IMR-90 (cell line): ENCODE results near the gene CLASP1. TPM values are rescaled to one million over a fixed set of nuclear protein-coding genes. Genes with fewer than 3 reads are reported as not detected.
A peak's percentile ranks its signal among the peaks of the same experiment; 100 is the strongest.

Experiments used
- ATAC-seq: fragments of 200-7000 bp; cut with Tn5 transposase; 2 replicates; pipeline ENCODE4 v1.9.1; 2020; ENCODE audit warnings: low read depth, mild to moderate bottlenecking, moderate library complexity
- BruUV-seq: library from RNA; stranded (reverse); fragments of 400-500 nt; replicated peaks from 2 replicates; lab custom pipeline; 2021; lab: Mats Ljungman, UMichigan
- CTCF ChIA-PET: fragments of 300-600 bp; formaldehyde crosslinking; extraction: SDS; loops from one replicate; lab custom pipeline; 2021; ENCODE audit warnings: antibody characterized with exemption; lab: Yijun Ruan, JAX
- POLR2A ChIA-PET: fragments of 300-600 bp; sonication (Branson Sonifier 250); formaldehyde crosslinking; loops from one replicate; lab custom pipeline; 2022; ENCODE audit warnings: antibody characterized with exemption; ENCODE audit not compliant: unreplicated experiment; lab: Charles Lee
- DNase-seq: peaks from one replicate; pipeline ENCODE4 v3.0.0; 2013
- H2AFZ ChIP-seq: replicated peaks from 2 replicates; pipeline ENCODE3; 2013; ENCODE audit warnings: low read length, mild to moderate bottlenecking; ENCODE audit not compliant: poor library complexity
- H2AK5ac ChIP-seq: 2 replicates; pipeline ENCODE4 v1.6.1; 2013; ENCODE audit warnings: low read depth, low read length, inconsistent platforms
- H2AK9ac ChIP-seq: replicated peaks from 2 replicates; pipeline ENCODE3; 2013; ENCODE audit warnings: mild to moderate bottlenecking, low read depth, low read length, moderate library complexity; ENCODE audit not compliant: poor library complexity
- H2BK120ac ChIP-seq: 2 replicates; pipeline ENCODE4 v1.6.1; 2013; ENCODE audit warnings: low read depth, low read length, inconsistent platforms
- H2BK15ac ChIP-seq: 3 replicates; pipeline ENCODE4 v1.6.1; 2013; ENCODE audit warnings: low read depth, low read length, inconsistent platforms
- H2BK20ac ChIP-seq: 2 replicates; pipeline ENCODE4 v1.6.1; 2013; ENCODE audit warnings: low read depth, mild to moderate bottlenecking, inconsistent platforms, low read length, moderate library complexity
- H2BK5ac ChIP-seq: 2 replicates; pipeline ENCODE4 v1.6.1; 2013; ENCODE audit warnings: mild to moderate bottlenecking, low read depth, low read length, inconsistent platforms; ENCODE audit not compliant: poor library complexity, severe bottlenecking
- H3K14ac ChIP-seq: replicated peaks from 2 replicates; pipeline ENCODE4 v1.6.1; 2013; ENCODE audit warnings: low read depth, low read length, inconsistent platforms
- H3K18ac ChIP-seq: 2 replicates; pipeline ENCODE4 v1.6.1; 2013; ENCODE audit warnings: low read depth, low read length, control low read depth
- H3K23ac ChIP-seq: 2 replicates; pipeline ENCODE4 v1.6.1; 2013; ENCODE audit warnings: low read depth, low read length, inconsistent platforms
- H3K27ac ChIP-seq: 2 replicates; pipeline ENCODE4 v1.5.1; 2013; ENCODE audit warnings: mild to moderate bottlenecking, control low read depth, low read length; ENCODE audit not compliant: insufficient read depth
- H3K27me3 ChIP-seq: 2 replicates; pipeline ENCODE4 v1.6.1; 2013; ENCODE audit warnings: low read length; ENCODE audit not compliant: control insufficient read depth, insufficient read depth
- H3K36me3 ChIP-seq: 2 replicates; pipeline ENCODE4 v1.6.1; 2013; ENCODE audit warnings: low read length, mixed read lengths; ENCODE audit not compliant: control insufficient read depth, insufficient read depth
- H3K4ac ChIP-seq: 2 replicates; pipeline ENCODE4 v1.6.1; 2013; ENCODE audit warnings: low read depth, low read length, inconsistent platforms
- H3K4me1 ChIP-seq: 2 replicates; pipeline ENCODE4 v1.6.1; 2013; ENCODE audit warnings: low read length, mixed read lengths; ENCODE audit not compliant: control insufficient read depth, insufficient read depth
- H3K4me2 ChIP-seq: 2 replicates; pipeline ENCODE4 v1.6.1; 2013; ENCODE audit warnings: low read depth, mild to moderate bottlenecking, control low read depth, low read length, moderate library complexity
- H3K4me3 ChIP-seq: 2 replicates; pipeline ENCODE4 v1.5.1; 2013; ENCODE audit warnings: low read depth, mild to moderate bottlenecking, control low read depth, low read length, moderate library complexity; ENCODE audit not compliant: insufficient read depth
- H3K56ac ChIP-seq: 2 replicates; pipeline ENCODE4 v1.6.1; 2013; ENCODE audit warnings: low read length, inconsistent platforms; ENCODE audit not compliant: insufficient read depth; ENCODE audit errors: extremely low read depth
- H3K79me1 ChIP-seq, 2 experiments: 2 replicates each; pipeline ENCODE4 v1.6.1; 2013; ENCODE audit warnings: low read length in 2 of 2, inconsistent platforms in 1 of 2, low read depth in 1 of 2
- H3K9ac ChIP-seq: 2 replicates; pipeline ENCODE4 v1.6.1; 2013; ENCODE audit warnings: low read depth, low read length, control low read depth
- H3K9me1 ChIP-seq: 2 replicates; pipeline ENCODE4 v1.6.1; 2013; ENCODE audit warnings: low read length, inconsistent platforms; ENCODE audit not compliant: insufficient read depth
- H3K9me3 ChIP-seq: 2 replicates; pipeline ENCODE4 v1.6.1; 2013; ENCODE audit warnings: low read length; ENCODE audit not compliant: control insufficient read depth, insufficient read depth
- H4K20me1 ChIP-seq: 2 replicates; pipeline ENCODE4 v1.6.1; 2013; ENCODE audit warnings: low read length, inconsistent platforms; ENCODE audit not compliant: insufficient read depth
- H4K5ac ChIP-seq: 2 replicates; pipeline ENCODE4 v1.6.1; 2013; ENCODE audit warnings: mild to moderate bottlenecking, low read depth, low read length, control low read depth
- H4K8ac ChIP-seq, 2 experiments: 2 replicates each; pipeline ENCODE4 v1.6.1; 2013; ENCODE audit warnings: low read depth in 2 of 2, low read length in 2 of 2, control low read depth in 1 of 2, inconsistent platforms in 1 of 2
- H4K91ac ChIP-seq: 2 replicates; pipeline ENCODE4 v1.6.1; 2013; ENCODE audit warnings: low read depth, low read length, inconsistent platforms; ENCODE audit not compliant: insufficient read depth
- BHLHE40 ChIP-seq: fragments of 150-350 bp; IDR thresholded peaks from 2 replicates; pipeline ENCODE4 v1.6.1; 2016; ENCODE audit warnings: mild to moderate bottlenecking, low read depth, low read length
- MAZ ChIP-seq: IDR thresholded peaks from 2 replicates; pipeline ENCODE4 v1.6.1; 2012; ENCODE audit warnings: low read depth, mild to moderate bottlenecking, low read length, improper control_type of control experiment, moderate library complexity, borderline replicate concordance
- MXI1 ChIP-seq: IDR thresholded peaks from 2 replicates; pipeline ENCODE4 v1.6.1; 2012; ENCODE audit warnings: low read depth, mild to moderate bottlenecking, low read length, moderate library complexity, borderline replicate concordance
- NFE2L2 ChIP-seq: fragments of 150-350 bp; IDR thresholded peaks from 2 replicates; pipeline ENCODE4 v1.6.1; 2016; ENCODE audit warnings: low read depth, mild to moderate bottlenecking, low read length
- POLR2A ChIP-seq: IDR thresholded peaks from 2 replicates; pipeline ENCODE4 v1.6.1; 2012; ENCODE audit warnings: mild to moderate bottlenecking, low read depth, low read length
- RCOR1 ChIP-seq: IDR thresholded peaks from 2 replicates; pipeline ENCODE4 v1.6.1; 2012; ENCODE audit warnings: mild to moderate bottlenecking, low read length, improper control_type of control experiment; ENCODE audit not compliant: insufficient replicate concordance
- WGBS, 2 experiments: methylation state at CpG; one replicate each; pipeline versions ENCODE4 v1.1.5 to v1.1.7; 2013; ENCODE audit warnings: missing lambda C conversion rate in 2 of 2; ENCODE audit not compliant: insufficient read length in 1 of 2; ENCODE audit errors: extremely low coverage in 2 of 2; 5-methylcytosine and 5-hydroxymethylcytosine counted together
- dilution Hi-C: fragments of 300-500 bp; cut with HindIII; formaldehyde crosslinking; loops from one replicate; pipeline ENCODE4 v1.14.3; 2018; ENCODE audit warnings: low sequenced_read_pairs; ENCODE audit not compliant: unreplicated experiment
- in situ Hi-C: fragments of 300-500 bp; cut with MboI; formaldehyde crosslinking; loops from 3 replicates; pipeline ENCODE4 v1.14.3; 2019; ENCODE audit warnings: low sequenced_read_pairs, inconsistent platforms, mixed read lengths
- intact Hi-C: fragments of 100-400 bp; cut with micrococcal nuclease; formaldehyde crosslinking; loops from 2 replicates; pipeline ENCODE4 v1.10.0; 2022
- polyA plus RNA-seq, 3 experiments: library from polyadenylated mRNA; depleted of rRNA; stranded (reverse); fragments of >200 nt; gene quantifications; 2 replicates each; pipeline ENCODE4 v1.2.3, GENCODE V29; 2012; ENCODE audit warnings: low replicate concordance in 1 of 3
- total RNA-seq: library from RNA; depleted of rRNA; stranded (reverse); fragments of >200 nt; gene quantifications from 2 replicates; pipeline ENCODE4 v1.2.3, GENCODE V29; 2012
- TF ChIP-seq, protein P1 (sequence below): fragments of 150-350 bp; IDR thresholded peaks from 2 replicates; pipeline ENCODE4 v1.6.1; 2017; ENCODE audit warnings: mild to moderate bottlenecking, antibody characterized with exemption, low read length, low read depth
- TF ChIP-seq, protein P2 (sequence below): fragments of 150-350 bp; IDR thresholded peaks from 2 replicates; pipeline ENCODE4 v1.6.1; 2016; ENCODE audit warnings: low read depth, mild to moderate bottlenecking, low read length, moderate library complexity, borderline replicate concordance

The CLASP1 gene
- total and polyA plus RNA-seq, 2 of the 4 experiments (the other 2 are of a cell fraction), result 12.3 to 33.7 TPM

DNA sequence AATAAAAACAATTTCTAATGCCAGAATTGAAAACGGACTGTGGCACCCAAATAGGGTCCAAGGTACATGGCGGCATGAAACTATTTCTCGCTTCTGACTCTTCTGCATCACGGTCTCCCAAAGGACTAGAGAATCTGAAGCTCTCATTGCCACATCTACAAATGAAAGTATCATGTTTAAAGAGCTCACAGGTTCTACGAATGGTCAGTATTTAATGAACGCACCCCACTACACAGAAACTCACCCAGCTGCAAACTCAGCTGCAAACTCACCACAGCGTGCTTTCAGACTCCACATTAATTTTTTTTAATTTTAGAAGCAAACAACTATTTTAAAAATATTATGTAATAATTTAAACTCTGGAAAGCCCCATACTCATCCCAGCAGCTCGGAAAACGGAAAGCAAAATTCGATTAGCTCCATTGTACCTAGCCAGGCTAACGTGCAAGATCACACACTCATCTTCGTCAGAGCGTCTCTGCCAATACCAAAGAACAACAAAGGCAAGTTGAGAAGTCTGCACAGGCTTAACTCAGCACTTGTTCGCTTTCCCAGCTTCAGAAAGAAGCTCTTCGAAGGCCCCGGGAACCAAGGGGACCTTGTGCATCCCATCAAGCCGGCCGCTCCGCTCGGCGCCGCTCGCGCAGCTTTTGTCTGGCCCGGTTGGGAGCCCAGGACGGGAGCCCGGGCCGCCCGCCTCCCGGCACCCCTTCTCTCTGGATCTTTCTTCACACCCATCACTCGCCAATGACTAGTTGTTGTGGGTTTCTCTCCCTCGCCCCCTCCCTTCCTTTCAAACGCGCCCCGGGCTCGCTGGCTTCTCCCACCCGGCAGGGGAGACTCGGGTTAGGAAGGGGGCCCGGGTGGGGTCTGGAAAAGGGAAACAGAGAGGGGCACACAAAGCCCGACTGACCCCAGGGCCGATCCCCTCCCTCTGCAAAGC lies 785 bp downstream of the CLASP1 start:
- H3K4me1 ChIP-seq, result peaks cover 6% of the 10 kb centered on the region; the same call in 1 of the 2 replicates
- peak overlapping the region; percentile 97 for H3K9ac ChIP-seq
- peak overlapping the region; percentile 85 for H2AK9ac ChIP-seq
- BruUV-seq, result no TSS peak
- H4K8ac ChIP-seq, result peak overlapping the region; percentile 2 to 76; a peak in 3 of 4 replicates
- no peak overlapping the region for H2BK20ac ChIP-seq
- H4K20me1 ChIP-seq, result peaks cover 11% of the 10 kb centered on the region; the same call in 1 of the 2 replicates
- peak overlapping the region; percentile 21 for H4K91ac ChIP-seq
- no peaks in the 10 kb centered on the region for H3K27me3 ChIP-seq
- ChIA-PET POLR2A (interaction anchor here (1.5 kb wide), 1 partner anchor 116 kb away, joined by 4 read pairs; no protein-coding TSS in a partner anchor), CTCF (interaction anchor here (1.6 kb wide), 1 partner anchor 116 kb away, joined by 6 read pairs; no protein-coding TSS in a partner anchor)
- H3K4me3 ChIP-seq, result peak overlapping the region; percentile 72
- H2AK5ac ChIP-seq, result peak overlapping the region; percentile 30
- peak overlapping the region; percentile 94 for H3K27ac ChIP-seq
- peak overlapping the region; percentile 95 for H3K4me2 ChIP-seq
- H3K23ac ChIP-seq, result peak overlapping the region; percentile 95
- H2BK15ac ChIP-seq, result no peak overlapping the region
- in situ Hi-C loops (no loop called here), dilution Hi-C loops (no loop called here), intact Hi-C loops (loop anchor here (1.0 to 5.0 kb wide), 3 partner anchors 51 to 117 kb away; no protein-coding TSS in a partner anchor)
- peak overlapping the region; percentile 55 for H3K18ac ChIP-seq
- peak overlapping the region; percentile 98 for H2AFZ ChIP-seq
- 3% methylated on average over 4 of the region's 41 CpGs; no CpG with 5 or more reads in 1 of the 2 experiments for WGBS, 2 experiments
- peak overlapping the region; percentile 75 for H3K56ac ChIP-seq
- H3K9me3 ChIP-seq, result no peaks in the 10 kb centered on the region
- TF ChIP-seq, protein P1, sequence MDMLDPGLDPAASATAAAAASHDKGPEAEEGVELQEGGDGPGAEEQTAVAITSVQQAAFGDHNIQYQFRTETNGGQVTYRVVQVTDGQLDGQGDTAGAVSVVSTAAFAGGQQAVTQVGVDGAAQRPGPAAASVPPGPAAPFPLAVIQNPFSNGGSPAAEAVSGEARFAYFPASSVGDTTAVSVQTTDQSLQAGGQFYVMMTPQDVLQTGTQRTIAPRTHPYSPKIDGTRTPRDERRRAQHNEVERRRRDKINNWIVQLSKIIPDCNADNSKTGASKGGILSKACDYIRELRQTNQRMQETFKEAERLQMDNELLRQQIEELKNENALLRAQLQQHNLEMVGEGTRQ, result no peak
- TF ChIP-seq POLR2A (0 out of 2 replicates have a peak, but pooled peaks have one; percentile 26), RCOR1 (no peak), MAZ (no peak), NFE2L2 (no peak), BHLHE40 (no peak), MXI1 (no peak)
- TF ChIP-seq, protein P2, sequence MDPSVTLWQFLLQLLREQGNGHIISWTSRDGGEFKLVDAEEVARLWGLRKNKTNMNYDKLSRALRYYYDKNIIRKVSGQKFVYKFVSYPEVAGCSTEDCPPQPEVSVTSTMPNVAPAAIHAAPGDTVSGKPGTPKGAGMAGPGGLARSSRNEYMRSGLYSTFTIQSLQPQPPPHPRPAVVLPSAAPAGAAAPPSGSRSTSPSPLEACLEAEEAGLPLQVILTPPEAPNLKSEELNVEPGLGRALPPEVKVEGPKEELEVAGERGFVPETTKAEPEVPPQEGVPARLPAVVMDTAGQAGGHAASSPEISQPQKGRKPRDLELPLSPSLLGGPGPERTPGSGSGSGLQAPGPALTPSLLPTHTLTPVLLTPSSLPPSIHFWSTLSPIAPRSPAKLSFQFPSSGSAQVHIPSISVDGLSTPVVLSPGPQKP, result no peak
- DNase-seq (peak; percentile 65), ATAC-seq (peak; percentile 10)
- peak overlapping the region; percentile 20; the same call in 1 of the 2 replicates for H4K5ac ChIP-seq
- H2BK120ac ChIP-seq, result peak overlapping the region; percentile 59
- H3K36me3 ChIP-seq, result no peaks in the 10 kb centered on the region
- peaks cover 6 to 55% of the 10 kb centered on the region in 2 experiments for H3K79me1 ChIP-seq
- H3K9me1 ChIP-seq, result peaks cover 7% of the 10 kb centered on the region; the same call in 1 of the 2 replicates
- peak overlapping the region; percentile 64 for H3K4ac ChIP-seq
- H2BK5ac ChIP-seq, result peak overlapping the region; percentile 85
- peak overlapping the region; percentile 73 for H3K14ac ChIP-seq
